CD4-positive, alpha-beta T cell (primary cell): Measurements from ENCODE around the gene DIP2C. TPM values are rescaled to one million over a fixed set of nuclear protein-coding genes. Genes with fewer than 3 reads are reported as not detected.

Source experiments
- ATAC-seq: fragments of 200-7000 bp; cut with Tn5 transposase; one replicate; pipeline ENCODE4 v1.10.0; 2022; ENCODE audit warnings: mild to moderate bottlenecking; ENCODE audit not compliant: poor library complexity
- CTCF ChIA-PET: fragments of 350-600 bp; sonication (Branson Sonifier 250); formaldehyde crosslinking; loops from one replicate; lab custom pipeline; 2021; ENCODE audit warnings: antibody characterized with exemption, inconsistent platforms; lab: Charles Lee
- POLR2A ChIA-PET: fragments of 350-600 bp; sonication (Branson Sonifier 250); formaldehyde crosslinking; loops from one replicate; lab custom pipeline; 2021; ENCODE audit warnings: antibody characterized with exemption, inconsistent platforms; lab: Charles Lee
- DNase-seq, 14 experiments: peaks; one replicate each; pipeline ENCODE4 v3.0.0-alpha.2; 2013 to 2020; ENCODE audit warnings: mixed read lengths in 2 of 14
- H3K27ac ChIP-seq, 2 donors: one replicate each; pipeline versions ENCODE4 v1.5.1 to v1.7.0; 2013; ENCODE audit warnings: low read length in 2 of 2, low read depth in 1 of 2, mild to moderate bottlenecking in 1 of 2
- H3K27me3 ChIP-seq, 2 experiments: 1 replicate in 1 of 2; 2 replicates in 1 of 2; pipeline versions ENCODE4 v1.6.1 to v1.7.0; 2013; ENCODE audit warnings: low read length in 2 of 2, control low read depth in 1 of 2, mild to moderate bottlenecking in 1 of 2, moderate library complexity in 1 of 2; ENCODE audit not compliant: insufficient read depth in 2 of 2, control insufficient read depth in 1 of 2
- H3K36me3 ChIP-seq: one replicate; pipeline ENCODE4 v1.6.1; 2013; ENCODE audit warnings: low read length, control low read depth; ENCODE audit not compliant: insufficient read depth
- H3K4me1 ChIP-seq: one replicate; pipeline ENCODE4 v1.6.1; 2013; ENCODE audit warnings: low read length, control low read depth; ENCODE audit not compliant: insufficient read depth
- H3K4me3 ChIP-seq: one replicate; pipeline ENCODE4 v1.5.1; 2013; ENCODE audit warnings: mild to moderate bottlenecking, low read length, moderate library complexity
- H3K9me3 ChIP-seq, 2 experiments: 1 replicate in 1 of 2; 2 replicates in 1 of 2; pipeline versions ENCODE4 v1.6.1 to v1.7.0; 2013; ENCODE audit warnings: low read length in 2 of 2, mild to moderate bottlenecking in 2 of 2, control low read depth in 1 of 2, moderate library complexity in 1 of 2; ENCODE audit not compliant: control insufficient read depth in 1 of 2, insufficient read depth in 1 of 2
- H3K27ac Mint-ChIP-seq: one replicate; pipeline ENCODE4 v1.8.0; 2020; ENCODE audit warnings: mixed read lengths
- H3K27me3 Mint-ChIP-seq: one replicate; pipeline ENCODE4 v1.8.0; 2021; ENCODE audit warnings: mixed read lengths
- H3K36me3 Mint-ChIP-seq: one replicate; pipeline ENCODE4 v1.8.0; 2021; ENCODE audit warnings: low read depth, mixed read lengths
- H3K4me1 Mint-ChIP-seq: one replicate; pipeline ENCODE4 v1.8.0; 2021; ENCODE audit warnings: low read depth, mixed read lengths
- H3K4me3 Mint-ChIP-seq: one replicate; pipeline ENCODE4 v1.8.0; 2020; ENCODE audit warnings: mild to moderate bottlenecking, mixed read lengths
- H3K9me3 Mint-ChIP-seq: one replicate; pipeline ENCODE4 v1.8.0; 2020; ENCODE audit warnings: mixed read lengths
- intact Hi-C, 2 experiments: fragments of 100-400 bp; cut with DNase I in 1 of 2; cut with micrococcal nuclease in 1 of 2; formaldehyde crosslinking; loops; one replicate each; pipeline versions ENCODE4 v1.15.1 to v1.9.0; 2023 to 2025; cut with DNase I, micrococcal nuclease
- total RNA-seq, 174 experiments: library from RNA in 2 of 174; stranded (reverse) in 2 of 174; gene quantifications; one replicate each; pipeline ENCODE4 v1.2.3 and lab custom pipeline; 2021 to 2026
- TF ChIP-seq, protein P1 (sequence below): fragments of 200-600 bp; IDR thresholded peaks from one replicate; pipeline ENCODE4 v1.8.0; 2022; ENCODE audit warnings: antibody characterized with exemption, mild to moderate bottlenecking

The DIP2C gene
- total RNA-seq, 2 experiments from 2014 or later: 4.1 TPM

DNA sequence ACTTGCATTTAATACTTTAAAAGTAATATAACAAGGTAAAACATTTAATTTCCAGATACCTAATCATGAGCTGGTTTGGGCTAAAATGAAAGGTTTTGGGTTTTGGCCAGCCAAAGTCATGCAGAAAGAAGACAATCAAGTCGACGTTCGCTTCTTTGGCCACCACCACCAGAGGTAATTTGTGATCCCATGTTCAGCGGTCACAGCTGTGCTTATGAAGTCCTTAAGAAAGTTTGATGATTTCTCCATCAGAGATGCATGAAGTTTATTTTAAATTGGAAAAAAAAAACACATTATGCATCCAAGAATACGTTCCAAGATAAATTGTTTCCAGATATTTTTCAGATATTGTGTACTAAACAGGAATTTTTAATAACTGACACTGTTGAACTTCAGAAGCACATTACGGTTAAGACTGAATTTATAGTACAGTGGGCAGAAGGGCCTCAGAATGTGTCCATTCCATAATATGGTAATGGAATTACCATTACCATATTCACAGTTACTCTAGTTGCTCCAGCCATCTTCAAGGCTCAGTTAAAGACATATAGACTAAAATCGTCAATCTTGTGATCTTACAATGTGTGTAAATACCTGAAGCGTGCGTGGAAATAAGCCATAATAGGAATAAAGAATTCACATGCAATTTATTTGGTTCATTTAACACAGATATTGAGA lies 447.4 kb downstream of the DIP2C start:
- H3K4me3 Mint-ChIP-seq: no peak overlapping the region
- peaks cover 73% of the 10 kb centered on the region for H3K36me3 Mint-ChIP-seq
- DNase-seq (no peak), ATAC-seq (no peak)
- Histone ChIP-seq H3K27ac (no peak overlapping the region), H3K9me3 (no peaks in the 10 kb centered on the region), H3K36me3 (peaks cover 34% of the 10 kb centered on the region), H3K4me3 (no peak overlapping the region), H3K4me1 (no peaks in the 10 kb centered on the region), H3K27me3 (no peaks in the 10 kb centered on the region)
- H3K4me1 Mint-ChIP-seq: no peaks in the 10 kb centered on the region
- H3K9me3 Mint-ChIP-seq: no peaks in the 10 kb centered on the region
- CTCF ChIA-PET: interaction anchor here (2.3 kb wide), 1 partner anchor 10 kb away, joined by 9 read pairs; no protein-coding TSS in a partner anchor
- H3K27me3 Mint-ChIP-seq: no peaks in the 10 kb centered on the region
- intact Hi-C loops: no loop called here
- no peak overlapping the region for H3K27ac Mint-ChIP-seq
- TF ChIP-seq, protein P1, sequence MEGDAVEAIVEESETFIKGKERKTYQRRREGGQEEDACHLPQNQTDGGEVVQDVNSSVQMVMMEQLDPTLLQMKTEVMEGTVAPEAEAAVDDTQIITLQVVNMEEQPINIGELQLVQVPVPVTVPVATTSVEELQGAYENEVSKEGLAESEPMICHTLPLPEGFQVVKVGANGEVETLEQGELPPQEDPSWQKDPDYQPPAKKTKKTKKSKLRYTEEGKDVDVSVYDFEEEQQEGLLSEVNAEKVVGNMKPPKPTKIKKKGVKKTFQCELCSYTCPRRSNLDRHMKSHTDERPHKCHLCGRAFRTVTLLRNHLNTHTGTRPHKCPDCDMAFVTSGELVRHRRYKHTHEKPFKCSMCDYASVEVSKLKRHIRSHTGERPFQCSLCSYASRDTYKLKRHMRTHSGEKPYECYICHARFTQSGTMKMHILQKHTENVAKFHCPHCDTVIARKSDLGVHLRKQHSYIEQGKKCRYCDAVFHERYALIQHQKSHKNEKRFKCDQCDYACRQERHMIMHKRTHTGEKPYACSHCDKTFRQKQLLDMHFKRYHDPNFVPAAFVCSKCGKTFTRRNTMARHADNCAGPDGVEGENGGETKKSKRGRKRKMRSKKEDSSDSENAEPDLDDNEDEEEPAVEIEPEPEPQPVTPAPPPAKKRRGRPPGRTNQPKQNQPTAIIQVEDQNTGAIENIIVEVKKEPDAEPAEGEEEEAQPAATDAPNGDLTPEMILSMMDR: no peak
- POLR2A ChIA-PET: no interaction called here

- POLR2A ChIA-PET: no interaction called here
- Histone ChIP-seq H3K27ac (no peak overlapping the region), H3K4me1 (no peaks in the 10 kb centered on the region), H3K9me3 (no peaks in the 10 kb centered on the region), H3K27me3 (no peaks in the 10 kb centered on the region), H3K36me3 (peaks cover 32% of the 10 kb centered on the region), H3K4me3 (no peak overlapping the region)
- CTCF ChIA-PET: interaction anchor here (2.3 kb wide), 1 partner anchor 10 kb away, joined by 9 read pairs; no protein-coding TSS in a partner anchor
- ATAC-seq: no peak
- H3K9me3 Mint-ChIP-seq: no peaks in the 10 kb centered on the region
- H3K27ac Mint-ChIP-seq: no peak overlapping the region
- no peak for DNase-seq
- peaks cover 73% of the 10 kb centered on the region for H3K36me3 Mint-ChIP-seq
- H3K27me3 Mint-ChIP-seq: no peaks in the 10 kb centered on the region
- H3K4me1 Mint-ChIP-seq: no peaks in the 10 kb centered on the region
- TF ChIP-seq, protein P1: no peak
- intact Hi-C loops: no loop called here
- no peak overlapping the region for H3K4me3 Mint-ChIP-seq
Observed at GRCh38 chr10:241451-241850, 448.0 kb downstream of the DIP2C start.

DNA sequence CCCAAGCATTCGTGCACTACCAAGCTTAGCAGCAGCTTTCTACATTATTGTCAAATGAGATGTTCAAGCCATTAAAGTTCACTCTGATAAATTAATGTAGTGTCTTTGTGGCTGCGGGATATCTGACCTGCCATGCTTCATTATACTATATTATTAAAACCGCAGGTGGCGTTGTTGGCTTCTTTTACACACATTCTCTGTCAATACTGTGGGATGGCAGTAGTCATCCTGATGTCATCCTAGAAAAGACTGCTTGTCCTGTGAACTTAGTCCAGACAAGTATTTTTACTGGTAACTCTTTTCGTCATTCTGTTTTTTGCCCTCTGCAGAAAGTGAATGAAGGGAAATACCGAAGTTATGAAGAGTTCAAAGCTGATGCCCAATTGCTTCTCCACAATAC lies 450.4 kb downstream of the DIP2C start:
- POLR2A ChIA-PET: no interaction called here
- no peak overlapping the region for H3K27ac ChIP-seq
- no peak for ATAC-seq
- H3K4me1 ChIP-seq: no peaks in the 10 kb centered on the region
- CTCF ChIA-PET: no interaction called here
- Mint-ChIP-seq H3K27ac (no peak overlapping the region), H3K36me3 (peaks cover 66% of the 10 kb centered on the region), H3K27me3 (no peaks in the 10 kb centered on the region), H3K9me3 (no peaks in the 10 kb centered on the region), H3K4me1 (no peaks in the 10 kb centered on the region), H3K4me3 (no peak overlapping the region)
- intact Hi-C loops: no loop called here
- TF ChIP-seq, protein P1: no peak
- no peak overlapping the region for H3K4me3 ChIP-seq
- no peaks in the 10 kb centered on the region for H3K27me3 ChIP-seq
- DNase-seq: no peak
- peaks cover 30% of the 10 kb centered on the region for H3K36me3 ChIP-seq
- H3K9me3 ChIP-seq: no peaks in the 10 kb centered on the region
